ENCODE data around the gene SEPTIN12.

- TF ChIP-seq ZNF281 (CRISPR knock-in tag; IDR thresholded peaks at IDR 0.05) (no peak), GABPB1 (CRISPR knock-in tag; IDR thresholded peaks at IDR 0.05) (no peak)
These were observed 14.0 kb upstream of the SEPTIN12 start, which contains the start of gene ROGDI for GRCh38 chr16:4801962-4802658.
